Activated gamma-delta T cell treated with anti-CD3 and anti-CD28 coated beads, Interleukin-2, amount 50 U/mL, for 16 hours (primary cell): ENCODE data around the gene CBY2.
"Not testable (repeated sequence)": the region's sequence is repeated elsewhere in the genome, so short reads cannot be mapped to it uniquely, and the experiment has no call there.

ENCODE experiments used
- DNase-seq: peaks from one replicate; pipeline ENCODE4 v3.0.0-alpha.2; 2020; ENCODE audit warnings: low read depth

Gene CBY2

GRCh38 chr13:45742985-45743384, 40.9 kb downstream of the CBY2 start:
- DNase-seq: no peak

- DNase-seq: no peak
These were observed 42.9 kb downstream of the CBY2 start for GRCh38 chr13:45744979-45745378.

- no peak for DNase-seq
These were observed 45.0 kb downstream of the CBY2 start for GRCh38 chr13:45747071-45747470.

- no peak for DNase-seq
These were observed 47.0 kb downstream of the CBY2 start for GRCh38 chr13:45748941-45749759.

- DNase-seq: no peak
These were observed 48.4 kb downstream of the CBY2 start for GRCh38 chr13:45750566-45750965.

- no peak for DNase-seq
These were observed 49.8 kb downstream of the CBY2 start for GRCh38 chr13:45751885-45752284.

- no peak for DNase-seq
These were observed 50.4 kb downstream of the CBY2 start for GRCh38 chr13:45752510-45752909.

GRCh38 chr13:45756498-45756897, 54.4 kb downstream of the CBY2 start:
- DNase-seq: not testable (repeated sequence)

GRCh38 chr13:45757589-45757988, 55.5 kb downstream of the CBY2 start:
- not testable (repeated sequence) for DNase-seq

GRCh38 chr13:45763419-45763818, 61.3 kb downstream of the CBY2 start:
- no peak for DNase-seq
